Effector memory CD4-positive, alpha-beta T cell (primary cell): Measurements from ENCODE around the gene SLC6A4.

ENCODE experiments used
- DNase-seq, 3 donors: peaks; one replicate each; pipeline ENCODE4 v3.0.0-alpha.2; 2020
- H3K27ac ChIP-seq: 2 replicates; pipeline ENCODE4 v1.7.0; 2013; ENCODE audit warnings: mild to moderate bottlenecking, low read length, moderate library complexity; ENCODE audit not compliant: insufficient read depth, poor library complexity, severe bottlenecking
- H3K27me3 ChIP-seq: replicated peaks from 2 replicates; pipeline ENCODE4 v1.7.0; 2013; ENCODE audit warnings: mild to moderate bottlenecking, low read length; ENCODE audit not compliant: insufficient read depth, control insufficient read depth, poor library complexity, severe bottlenecking
- H3K36me3 ChIP-seq: 2 replicates; pipeline ENCODE4 v1.7.0; 2013; ENCODE audit warnings: mild to moderate bottlenecking, low read length, moderate library complexity; ENCODE audit not compliant: control insufficient read depth, insufficient read depth
- H3K4me1 ChIP-seq: 2 replicates; pipeline ENCODE4 v1.7.0; 2013; ENCODE audit warnings: low read length, mild to moderate bottlenecking; ENCODE audit not compliant: control insufficient read depth, insufficient read depth, poor library complexity, severe bottlenecking
- H3K4me3 ChIP-seq: 2 replicates; pipeline ENCODE4 v1.7.0; 2013; ENCODE audit warnings: low read length, low read depth, mild to moderate bottlenecking; ENCODE audit not compliant: insufficient read depth, poor library complexity, severe bottlenecking
- H3K9me3 ChIP-seq: 2 replicates; pipeline ENCODE4 v1.7.0; 2013; ENCODE audit warnings: mild to moderate bottlenecking, low read length, moderate library complexity; ENCODE audit not compliant: control insufficient read depth

Gene SLC6A4

DNA sequence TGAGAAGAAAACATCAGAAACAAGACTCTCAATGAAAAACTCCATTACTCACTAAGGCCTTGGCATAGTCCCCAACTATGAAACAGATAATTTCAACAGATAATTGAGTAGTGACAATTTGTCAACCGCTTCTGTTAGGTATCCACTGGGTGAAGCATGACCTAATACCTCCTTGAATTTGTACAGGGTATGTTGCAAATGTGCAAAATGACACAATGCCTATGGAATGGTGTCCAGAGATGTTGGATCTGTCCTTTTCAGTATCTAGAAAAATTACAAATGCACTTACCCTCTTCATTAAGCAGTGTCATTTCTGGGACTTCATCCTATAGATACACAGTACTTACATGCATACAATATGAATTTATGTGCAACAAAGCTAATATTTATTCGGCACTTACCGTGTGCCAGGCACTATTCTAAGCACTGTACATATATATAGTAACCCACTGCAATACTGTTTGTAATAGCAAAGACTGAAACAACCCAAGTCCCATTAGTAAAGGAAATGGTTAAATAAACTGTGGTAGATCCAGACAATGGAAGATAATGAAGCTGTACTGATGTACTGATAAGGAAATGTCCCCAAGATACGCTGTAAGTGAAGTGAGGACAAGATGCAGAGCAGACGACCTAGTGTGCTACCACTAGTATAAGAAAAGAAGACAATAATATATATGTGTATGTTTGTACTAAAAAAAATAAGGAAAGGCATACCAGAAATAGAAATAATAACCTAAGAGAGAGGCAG, 21.4 kb upstream of the SLC6A4 start:
- peaks cover 48% of the 10 kb centered on the region for H3K36me3 ChIP-seq
- H3K4me3 ChIP-seq, result no peak overlapping the region
- H3K27me3 ChIP-seq, result no peaks in the 10 kb centered on the region
- no peaks in the 10 kb centered on the region for H3K4me1 ChIP-seq
- H3K9me3 ChIP-seq, result no peaks in the 10 kb centered on the region
- no peak for DNase-seq
- H3K27ac ChIP-seq, result no peak overlapping the region

DNA sequence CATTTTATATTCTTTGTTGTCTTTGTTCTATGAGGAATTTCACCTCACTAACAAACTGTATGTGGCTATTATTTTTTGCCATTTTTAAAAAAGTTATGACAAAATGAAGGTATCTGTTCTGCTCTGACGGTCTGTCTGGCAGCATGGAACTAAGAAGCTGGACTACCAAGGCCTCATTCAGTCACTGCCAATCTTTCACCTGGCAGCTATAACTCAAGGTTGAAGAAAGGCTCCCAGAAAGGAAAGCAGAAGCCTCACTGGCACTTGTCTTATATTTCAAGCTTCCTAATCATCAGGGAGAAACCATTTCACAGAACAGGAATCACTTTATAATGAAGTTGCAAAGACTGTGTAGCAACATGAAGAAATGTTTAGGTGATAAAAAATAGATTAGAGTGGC, 18.7 kb upstream of the SLC6A4 start:
- no peaks in the 10 kb centered on the region for H3K9me3 ChIP-seq
- H3K4me3 ChIP-seq, result no peak overlapping the region
- H3K4me1 ChIP-seq, result no peaks in the 10 kb centered on the region
- no peaks in the 10 kb centered on the region for H3K27me3 ChIP-seq
- peaks cover 40% of the 10 kb centered on the region for H3K36me3 ChIP-seq
- DNase-seq, result no peak
- no peak overlapping the region for H3K27ac ChIP-seq

DNA sequence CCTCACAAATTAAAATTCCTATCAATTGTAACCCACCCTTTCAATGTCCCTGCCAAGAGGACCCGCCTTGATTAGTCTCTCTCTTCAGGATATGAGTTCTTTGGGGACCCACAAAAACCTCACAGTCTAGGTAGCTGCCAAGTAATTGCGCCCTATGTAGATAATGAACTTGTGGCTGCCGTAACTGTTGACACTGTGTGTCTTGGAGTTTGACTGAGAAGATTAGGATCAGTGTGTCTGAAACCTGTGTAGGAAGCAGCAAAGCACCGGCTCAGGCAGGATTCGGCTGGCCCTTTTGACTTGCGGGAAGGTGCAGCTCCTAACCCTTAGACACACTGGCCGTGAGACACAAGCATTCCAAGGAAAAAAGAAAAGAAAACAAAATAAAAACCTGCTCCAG, 17.8 kb upstream of the SLC6A4 start:
- H3K27me3 ChIP-seq, result no peaks in the 10 kb centered on the region
- H3K4me3 ChIP-seq, result no peak overlapping the region
- no peaks in the 10 kb centered on the region for H3K9me3 ChIP-seq
- no peaks in the 10 kb centered on the region for H3K4me1 ChIP-seq
- no peak for DNase-seq
- no peak overlapping the region for H3K27ac ChIP-seq
- peaks cover 40% of the 10 kb centered on the region for H3K36me3 ChIP-seq

DNA sequence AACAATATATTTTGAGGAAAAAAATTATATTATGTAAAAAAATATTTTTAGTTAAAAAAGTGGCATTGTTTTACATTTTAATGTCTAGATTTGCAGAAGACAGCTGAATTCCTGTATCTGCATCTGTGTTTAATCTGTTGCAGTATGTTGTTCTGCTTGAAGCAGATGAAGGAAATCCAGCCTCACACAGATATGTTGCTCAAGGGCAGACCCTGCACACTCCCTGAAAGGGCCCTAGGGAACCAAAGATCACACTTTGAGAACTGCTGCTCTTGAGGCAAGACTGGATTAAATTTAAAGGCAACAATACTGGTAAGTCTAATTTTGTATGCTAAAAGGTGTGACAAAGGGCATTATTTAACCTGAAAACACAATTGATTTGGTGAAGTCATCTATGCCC, 16.4 kb upstream of the SLC6A4 start:
- DNase-seq, result no peak
- no peaks in the 10 kb centered on the region for H3K4me1 ChIP-seq
- no peak overlapping the region for H3K27ac ChIP-seq
- peaks cover 39% of the 10 kb centered on the region for H3K36me3 ChIP-seq
- H3K4me3 ChIP-seq, result no peak overlapping the region
- H3K27me3 ChIP-seq, result no peaks in the 10 kb centered on the region
- H3K9me3 ChIP-seq, result no peaks in the 10 kb centered on the region

DNA sequence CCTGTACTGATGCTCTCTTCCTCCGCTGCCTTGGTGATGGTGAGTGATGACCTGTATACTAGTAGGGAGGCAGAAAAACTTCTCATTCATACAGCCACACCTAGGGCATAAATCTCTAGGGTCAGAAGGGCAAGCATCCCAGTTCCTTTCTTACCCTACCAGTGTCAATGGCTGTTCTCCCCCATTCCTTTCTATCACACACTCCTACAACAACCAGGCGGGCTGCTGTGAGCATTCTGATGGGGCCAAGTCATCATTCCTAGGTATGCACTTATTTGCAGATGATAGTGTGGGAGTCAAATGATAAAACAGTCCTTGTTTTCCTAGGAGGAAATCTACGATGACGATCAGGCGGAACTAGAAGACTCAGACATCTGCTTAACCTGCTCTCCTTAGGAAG, 14.0 kb upstream of the SLC6A4 start:
- peaks cover 23% of the 10 kb centered on the region for H3K36me3 ChIP-seq
- H3K27me3 ChIP-seq, result no peaks in the 10 kb centered on the region
- H3K9me3 ChIP-seq, result no peaks in the 10 kb centered on the region
- no peak overlapping the region for H3K27ac ChIP-seq
- no peak overlapping the region for H3K4me3 ChIP-seq
- H3K4me1 ChIP-seq, result no peaks in the 10 kb centered on the region
- no peak for DNase-seq

DNA sequence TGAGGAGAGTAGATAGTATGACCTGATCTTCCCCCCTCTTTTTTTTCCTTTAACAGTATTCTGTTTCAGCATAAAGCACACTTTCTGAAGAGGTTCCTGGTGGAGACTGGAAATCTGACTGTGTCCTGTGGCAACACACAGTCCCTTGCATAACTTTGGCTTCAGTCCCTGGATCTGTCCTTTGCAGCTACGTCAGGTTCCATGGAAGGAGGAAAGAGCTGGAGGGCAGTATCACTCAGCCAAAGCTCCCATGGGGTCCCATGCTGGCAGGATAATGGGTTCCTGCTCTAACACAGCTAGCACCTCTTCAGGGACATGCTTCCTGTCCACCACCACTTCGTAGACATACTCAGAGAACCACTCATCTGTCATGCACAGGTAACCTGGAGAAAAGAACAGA, 13.3 kb upstream of the SLC6A4 start:
- no peak for DNase-seq
- Histone ChIP-seq H3K4me3 (no peak overlapping the region), H3K36me3 (peaks cover 23% of the 10 kb centered on the region)

DNA sequence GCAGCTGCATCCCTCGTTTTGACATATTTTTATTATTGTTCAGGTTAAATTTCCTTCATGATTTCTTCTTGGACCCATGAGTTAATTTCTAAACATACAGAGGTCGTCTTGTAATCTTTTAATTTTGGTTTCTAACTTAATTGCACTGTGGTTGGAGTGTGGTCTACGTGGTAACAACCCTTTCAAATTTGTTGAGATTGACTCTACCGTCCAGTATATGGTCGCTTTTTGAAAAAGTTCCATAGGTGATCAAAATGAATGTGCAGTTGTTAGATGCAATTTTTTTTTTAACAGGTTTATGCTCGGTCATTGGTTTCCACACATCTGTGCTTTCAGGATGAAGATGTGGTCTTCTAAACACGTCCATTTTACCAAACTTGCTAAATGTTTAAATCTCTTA, 11.0 kb upstream of the SLC6A4 start:
- H3K27me3 ChIP-seq, result no peaks in the 10 kb centered on the region
- H3K27ac ChIP-seq, result no peak overlapping the region
- no peak for DNase-seq
- H3K4me3 ChIP-seq, result no peak overlapping the region
- no peaks in the 10 kb centered on the region for H3K9me3 ChIP-seq
- H3K36me3 ChIP-seq, result peaks cover 23% of the 10 kb centered on the region
- H3K4me1 ChIP-seq, result no peaks in the 10 kb centered on the region

More for the DNA sequence above, 13.3 kb upstream of the SLC6A4 start:
- Histone ChIP-seq H3K27ac (no peak overlapping the region), H3K4me1 (no peaks in the 10 kb centered on the region), H3K27me3 (no peaks in the 10 kb centered on the region), H3K9me3 (no peaks in the 10 kb centered on the region)

DNA sequence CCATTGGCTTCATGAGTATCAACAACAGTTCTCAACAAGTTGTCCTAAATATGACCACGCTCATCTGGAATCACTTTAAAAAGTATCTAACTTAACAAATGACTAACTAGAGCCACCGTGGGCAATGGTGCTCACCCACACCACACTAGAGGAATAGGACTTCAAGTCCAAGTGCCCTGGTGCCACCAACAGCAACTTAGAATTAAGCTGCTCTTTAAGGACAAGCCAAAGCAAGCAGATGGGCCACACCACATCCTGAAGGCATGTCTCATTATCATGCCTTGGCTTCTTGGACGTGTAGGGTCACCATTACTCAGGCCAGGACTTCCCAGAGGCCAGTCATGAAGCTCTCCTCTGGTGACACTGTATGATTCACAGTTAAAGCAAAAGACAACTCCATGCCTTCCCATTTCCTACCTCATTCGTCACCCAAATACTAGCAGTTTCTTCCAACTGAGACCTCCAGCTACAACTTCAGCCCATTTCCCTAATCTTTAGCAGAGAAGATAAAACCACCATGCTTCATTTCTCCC, 9.4 kb upstream of the SLC6A4 start:
- H3K9me3 ChIP-seq, result no peaks in the 10 kb centered on the region
- no peak overlapping the region for H3K4me3 ChIP-seq
- peaks cover 23% of the 10 kb centered on the region for H3K36me3 ChIP-seq
- no peaks in the 10 kb centered on the region for H3K4me1 ChIP-seq
- H3K27me3 ChIP-seq, result no peaks in the 10 kb centered on the region
- no peak overlapping the region for H3K27ac ChIP-seq
- no peak for DNase-seq

DNA sequence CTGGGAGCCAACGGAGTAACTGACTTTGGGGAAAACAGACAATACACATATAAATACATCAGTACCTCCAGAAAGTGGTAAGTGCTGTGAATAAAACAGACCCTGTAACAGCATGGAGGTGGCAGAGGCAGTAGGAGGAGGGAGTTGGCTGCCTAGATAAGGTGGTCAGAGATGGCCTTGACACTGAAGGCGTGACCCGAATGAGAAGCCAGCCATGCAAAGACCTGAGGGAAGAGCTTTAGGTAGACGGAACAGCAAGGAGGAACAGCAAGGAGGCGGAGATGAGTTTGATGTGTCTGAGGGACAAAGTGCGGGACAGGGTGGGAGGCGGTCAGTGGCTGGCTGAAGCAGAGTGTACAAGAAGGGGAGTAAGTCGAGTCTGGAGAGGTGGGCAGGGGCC, 8.1 kb upstream of the SLC6A4 start:
- DNase-seq, result no peak
- no peak overlapping the region for H3K27ac ChIP-seq
- H3K9me3 ChIP-seq, result no peaks in the 10 kb centered on the region
- H3K36me3 ChIP-seq, result peaks cover 11% of the 10 kb centered on the region
- peaks cover 4% of the 10 kb centered on the region for H3K27me3 ChIP-seq
- H3K4me3 ChIP-seq, result no peak overlapping the region
- no peaks in the 10 kb centered on the region for H3K4me1 ChIP-seq

DNA sequence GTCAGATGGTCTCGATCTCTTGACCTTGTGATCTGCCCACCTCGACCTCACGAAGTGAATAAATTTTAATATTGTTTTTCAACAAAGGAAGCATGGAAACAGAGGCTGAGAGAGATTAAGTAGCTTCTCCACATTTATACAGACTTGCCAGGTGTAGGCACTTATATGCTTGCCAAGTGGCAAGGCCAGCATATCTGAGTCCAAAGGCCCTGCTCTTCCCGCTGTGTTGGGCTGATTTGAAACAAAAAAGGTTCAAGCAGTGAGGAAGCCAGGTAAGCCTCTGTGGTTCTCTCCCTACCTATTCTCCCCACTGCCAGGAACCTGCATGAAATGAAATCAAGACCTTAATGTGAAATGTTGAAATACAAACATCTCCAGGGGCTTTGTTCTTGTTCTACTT, 7.5 kb upstream of the SLC6A4 start:
- no peak overlapping the region for H3K27ac ChIP-seq
- no peak for DNase-seq

More for the DNA sequence above, 7.5 kb upstream of the SLC6A4 start:
- peaks cover 6% of the 10 kb centered on the region for H3K36me3 ChIP-seq
- no peaks in the 10 kb centered on the region for H3K9me3 ChIP-seq
- peaks cover 10% of the 10 kb centered on the region for H3K27me3 ChIP-seq
- H3K4me1 ChIP-seq, result no peaks in the 10 kb centered on the region
- H3K4me3 ChIP-seq, result no peak overlapping the region
